CD4-positive, alpha-beta memory T cell (primary cell): ENCODE measurements around the gene UBL3. TPM values are rescaled to one million over a fixed set of nuclear protein-coding genes. Genes with fewer than 3 reads are reported as not detected.
A peak's percentile ranks its signal among the peaks of the same experiment; 100 is the strongest.

ENCODE experiments used
- CTCF ChIA-PET: fragments of 350-600 bp; sonication (Branson Sonifier 250); formaldehyde crosslinking; loops from one replicate; lab custom pipeline; 2021; ENCODE audit warnings: inconsistent platforms; ENCODE audit not compliant: partially characterized antibody; lab: Charles Lee
- POLR2A ChIA-PET: fragments of 350-600 bp; sonication (Branson Sonifier 250); formaldehyde crosslinking; loops from one replicate; lab custom pipeline; 2021; ENCODE audit not compliant: partially characterized antibody; lab: Charles Lee
- DNase-seq, 5 donors: peaks; one replicate each; pipeline versions ENCODE4 v3.0.0 to v3.0.0-alpha.2; 2020 to 2022; ENCODE audit warnings: mixed read lengths in 1 of 5
- H3K27ac ChIP-seq: one replicate; pipeline ENCODE4 v1.7.0; 2013; ENCODE audit warnings: low read depth, low read length
- H3K27me3 ChIP-seq: 2 replicates; pipeline ENCODE4 v1.7.0; 2013; ENCODE audit warnings: mild to moderate bottlenecking, low read length, moderate library complexity; ENCODE audit not compliant: insufficient read depth
- H3K36me3 ChIP-seq: 2 replicates; pipeline ENCODE4 v1.7.0; 2013; ENCODE audit warnings: mild to moderate bottlenecking, low read length, moderate library complexity; ENCODE audit not compliant: insufficient read depth
- H3K4me1 ChIP-seq: 2 replicates; pipeline ENCODE4 v1.7.0; 2013; ENCODE audit warnings: mild to moderate bottlenecking, low read length, moderate library complexity; ENCODE audit not compliant: insufficient read depth
- H3K4me3 ChIP-seq, 2 donors: one replicate each; pipeline ENCODE4 v1.7.0; 2013; ENCODE audit warnings: low read length in 2 of 2, mild to moderate bottlenecking in 1 of 2
- H3K9me3 ChIP-seq, 2 donors: one replicate each; pipeline ENCODE4 v1.7.0; 2013; ENCODE audit warnings: low read length in 2 of 2, control low read depth in 1 of 2; ENCODE audit not compliant: control insufficient read depth in 1 of 2
- H3K27ac Mint-ChIP-seq, 7 donors: one replicate each; pipeline ENCODE4 v1.8.0; 2020 to 2021; ENCODE audit warnings: mixed read lengths in 7 of 7, mild to moderate bottlenecking in 6 of 7, inconsistent platforms in 3 of 7, moderate library complexity in 3 of 7
- H3K27me3 Mint-ChIP-seq, 2 donors: one replicate each; pipeline ENCODE4 v1.8.0; 2020 to 2021; ENCODE audit warnings: mixed read lengths in 2 of 2
- H3K36me3 Mint-ChIP-seq, 2 donors: one replicate each; pipeline ENCODE4 v1.8.0; 2020 to 2021; ENCODE audit warnings: mixed read lengths in 2 of 2, inconsistent platforms in 1 of 2, mild to moderate bottlenecking in 1 of 2
- H3K4me1 Mint-ChIP-seq, 4 donors: one replicate each; pipeline ENCODE4 v1.8.0; 2020 to 2021; ENCODE audit warnings: mixed read lengths in 4 of 4, mild to moderate bottlenecking in 1 of 4
- H3K4me3 Mint-ChIP-seq, 8 donors: one replicate each; pipeline ENCODE4 v1.8.0; 2020 to 2021; ENCODE audit warnings: mixed read lengths in 8 of 8, mild to moderate bottlenecking in 7 of 8, moderate library complexity in 6 of 8, inconsistent platforms in 3 of 8
- H3K9me3 Mint-ChIP-seq, 8 donors: one replicate each; pipeline ENCODE4 v1.8.0; 2020 to 2021; ENCODE audit warnings: mixed read lengths in 8 of 8, mild to moderate bottlenecking in 5 of 8, inconsistent platforms in 3 of 8, moderate library complexity in 1 of 8
- intact Hi-C: fragments of 100-400 bp; cut with micrococcal nuclease; formaldehyde crosslinking; loops from one replicate; pipeline ENCODE4 v1.15.1; 2023
- polyA plus RNA-seq, 2 donors: library from polyadenylated mRNA; unstranded; fragments of 300-500 nt; fragmentation: Illumina TruSeq; gene quantifications; one replicate each; pipeline ENCODE4 v1.2.3, GENCODE V29; 2021
- total RNA-seq, 2 experiments: library from RNA; stranded (reverse); gene quantifications; one replicate each; pipeline ENCODE4 v1.2.3, GENCODE V29; 2021

The UBL3 gene
- total and polyA plus RNA-seq, 4 experiments from 2014 or later = 45.7 to 47.4 (median 46.6) TPM

DNA sequence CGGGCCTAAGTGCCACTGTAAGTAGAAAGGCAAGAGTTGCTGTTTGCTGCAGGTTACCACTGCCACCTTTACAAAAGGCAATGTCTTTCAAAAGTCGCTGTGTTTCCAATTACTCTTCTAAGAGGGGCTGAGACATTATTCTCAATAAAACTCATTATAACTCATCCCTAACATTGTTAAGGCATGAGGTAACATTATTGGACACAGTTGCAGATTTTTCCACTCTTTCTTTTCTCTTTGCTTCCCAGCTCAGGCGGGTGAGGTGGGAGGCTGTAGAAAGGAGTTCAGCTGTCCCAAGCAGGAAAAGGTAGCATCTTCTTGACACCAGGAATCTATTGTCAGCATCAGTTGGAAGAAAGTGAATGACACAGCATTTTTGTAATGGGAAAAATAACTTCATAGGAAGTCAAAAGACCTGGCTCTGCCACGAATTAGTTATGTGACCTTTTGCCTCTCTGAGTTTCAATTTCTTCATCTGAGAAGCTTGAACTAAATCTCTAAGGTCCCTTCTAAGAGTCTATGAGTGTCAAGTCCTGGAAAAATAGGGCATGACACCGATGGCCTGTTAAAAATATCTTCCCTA lies 2.1 kb upstream of the UBL3 start:
- H3K4me3 ChIP-seq = no peak overlapping the region
- H3K4me1 ChIP-seq = peaks cover 7% of the 10 kb centered on the region
- H3K27me3 Mint-ChIP-seq = no peaks in the 10 kb centered on the region
- peaks cover 0 to 5% (median 0%) of the 10 kb centered on the region in 8 donors for H3K9me3 Mint-ChIP-seq
- no peaks in the 10 kb centered on the region for H3K9me3 ChIP-seq
- ChIA-PET POLR2A (interaction anchor here (6.3 to 8.5 kb wide), 2 partner anchors 51 to 84 kb away, joined by 43 to 263 read pairs; no protein-coding TSS in a partner anchor), CTCF (interaction anchor here (13.9 to 20.0 kb wide), 2 partner anchors 84 to 260 kb away, joined by 155 to 315 read pairs; no protein-coding TSS in a partner anchor)
- H3K4me3 Mint-ChIP-seq = no peak overlapping the region
- no peaks in the 10 kb centered on the region for H3K36me3 ChIP-seq
- no peak for DNase-seq
- H3K27ac ChIP-seq = no peak overlapping the region
- H3K27ac Mint-ChIP-seq = peak overlapping the region in 1 of 7 donors; percentile 97
- intact Hi-C loops = loop anchor here (5.0 kb wide), 1 partner anchor 1310 kb away; the partner anchor contains the start of gene HSPH1
- H3K4me1 Mint-ChIP-seq = peaks cover 7 to 21% (median 10%) of the 10 kb centered on the region in 4 donors
- H3K36me3 Mint-ChIP-seq = peaks cover 0 to 18% of the 10 kb centered on the region in 2 donors
- H3K27me3 ChIP-seq = no peaks in the 10 kb centered on the region

DNA sequence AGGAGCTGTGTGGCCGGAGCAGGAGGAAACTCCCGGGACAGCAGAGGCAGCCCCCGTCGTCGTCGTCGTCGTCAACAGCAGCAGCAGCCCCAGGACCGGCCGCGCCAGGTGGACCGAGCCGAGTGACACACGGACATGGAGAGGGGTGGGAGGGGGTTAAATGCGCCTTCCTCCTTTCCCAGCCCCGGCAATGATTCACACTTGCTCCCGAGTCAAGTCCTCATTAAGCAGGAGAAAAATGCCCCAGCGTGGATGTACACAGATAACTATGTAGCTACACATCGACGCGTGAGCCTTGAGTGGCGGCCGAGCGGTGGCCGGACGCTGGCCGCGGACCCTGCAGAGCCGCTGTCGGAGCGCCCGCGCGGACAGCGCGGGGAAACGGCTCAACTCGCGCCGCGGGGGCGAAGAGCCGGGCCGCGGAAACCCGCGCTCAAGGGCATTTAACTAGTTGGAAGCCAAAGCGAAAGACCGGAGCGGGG lies 645 bp downstream of the UBL3 start:
- DNase-seq = peak in 1 of 5 donors; percentile 49
- Histone ChIP-seq H3K4me3 (peak overlapping the region; percentile 85 to 93), H3K27ac (peak overlapping the region; percentile 94), H3K36me3 (no peaks in the 10 kb centered on the region), H3K9me3 (no peaks in the 10 kb centered on the region), H3K27me3 (no peaks in the 10 kb centered on the region), H3K4me1 (peaks cover 34% of the 10 kb centered on the region)
- Mint-ChIP-seq H3K27me3 (no peaks in the 10 kb centered on the region), H3K27ac (peak overlapping the region; percentile 85 to 97 (median 95)), H3K9me3 (peaks cover 0 to 5% (median 0%) of the 10 kb centered on the region in 8 donors), H3K36me3 (peaks cover 0 to 19% of the 10 kb centered on the region in 2 donors), H3K4me3 (peak overlapping the region; percentile 93 to 98 (median 95)), H3K4me1 (peaks cover 19 to 45% (median 29%) of the 10 kb centered on the region in 4 donors)
- POLR2A ChIA-PET = interaction anchor here (0.8 to 8.7 kb wide), 33 partner anchors 8 to 889 kb away, joined by 3 to 263 read pairs (median 4); partner anchors contain the start of genes HMGB1 and USPL1
- intact Hi-C loops = loop anchor here (1.0 to 10.0 kb wide), 10 partner anchors 53 to 1313 kb away; partner anchors contain the start of genes HMGB1, HSPH1, SLC7A1 and USPL1
- CTCF ChIA-PET = interaction anchor here (1.0 to 20.0 kb wide), 16 partner anchors 8 to 342 kb away, joined by 3 to 315 read pairs (median 4); no protein-coding TSS in a partner anchor

DNA sequence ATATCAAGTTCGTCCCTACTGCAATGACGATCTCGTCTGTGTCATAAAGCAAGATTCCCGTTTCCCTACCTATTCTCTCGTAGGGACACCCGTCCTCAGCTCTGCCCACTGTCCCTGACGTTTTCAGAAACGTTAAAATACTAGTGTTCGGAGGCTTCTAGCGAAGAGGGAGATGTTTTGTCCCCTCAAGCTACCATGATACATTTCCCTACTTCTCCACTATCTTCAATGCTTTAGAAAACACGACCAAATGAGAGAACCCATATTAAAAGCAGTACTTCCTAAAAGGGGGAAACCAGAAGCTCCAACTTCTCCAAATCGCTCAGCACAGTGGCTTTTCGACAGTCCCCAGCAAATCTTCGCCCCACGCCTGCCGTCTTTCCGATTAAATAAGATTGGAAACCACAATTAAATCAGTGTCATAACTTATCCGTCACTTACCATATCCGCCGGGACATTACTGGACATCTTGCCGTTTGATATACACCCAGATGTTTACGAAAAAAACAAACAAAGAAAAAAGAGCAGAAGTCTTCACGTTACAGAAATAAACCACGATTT lies 1.3 kb downstream of the UBL3 start:
- peaks cover 19 to 49% (median 30%) of the 10 kb centered on the region in 4 donors for H3K4me1 Mint-ChIP-seq
- Histone ChIP-seq H3K36me3 (no peaks in the 10 kb centered on the region), H3K9me3 (no peaks in the 10 kb centered on the region), H3K4me3 (peak overlapping the region; percentile 85 to 93), H3K27ac (peak overlapping the region; percentile 94), H3K4me1 (peaks cover 40% of the 10 kb centered on the region), H3K27me3 (no peaks in the 10 kb centered on the region)
- POLR2A ChIA-PET = interaction anchor here (0.6 to 8.7 kb wide), 23 partner anchors 12 to 768 kb away, joined by 3 to 263 read pairs (median 4); partner anchors contain the start of genes HMGB1 and USPL1
- peaks cover 0 to 19% of the 10 kb centered on the region in 2 donors for H3K36me3 Mint-ChIP-seq
- peaks cover 0 to 5% (median 0%) of the 10 kb centered on the region in 8 donors for H3K9me3 Mint-ChIP-seq
- H3K27ac Mint-ChIP-seq = peak overlapping the region; percentile 85 to 97 (median 95)
- no peaks in the 10 kb centered on the region for H3K27me3 Mint-ChIP-seq
- H3K4me3 Mint-ChIP-seq = peak overlapping the region; percentile 93 to 98 (median 95)
- DNase-seq = peak; percentile 43 to 64 (median 57)
- intact Hi-C loops = loop anchor here (1.0 to 10.0 kb wide), 4 partner anchors 73 to 726 kb away; partner anchors contain the start of gene SLC7A1
- CTCF ChIA-PET = interaction anchor here (1.0 to 20.0 kb wide), 12 partner anchors 9 to 297 kb away, joined by 3 to 315 read pairs (median 5); no protein-coding TSS in a partner anchor

DNA sequence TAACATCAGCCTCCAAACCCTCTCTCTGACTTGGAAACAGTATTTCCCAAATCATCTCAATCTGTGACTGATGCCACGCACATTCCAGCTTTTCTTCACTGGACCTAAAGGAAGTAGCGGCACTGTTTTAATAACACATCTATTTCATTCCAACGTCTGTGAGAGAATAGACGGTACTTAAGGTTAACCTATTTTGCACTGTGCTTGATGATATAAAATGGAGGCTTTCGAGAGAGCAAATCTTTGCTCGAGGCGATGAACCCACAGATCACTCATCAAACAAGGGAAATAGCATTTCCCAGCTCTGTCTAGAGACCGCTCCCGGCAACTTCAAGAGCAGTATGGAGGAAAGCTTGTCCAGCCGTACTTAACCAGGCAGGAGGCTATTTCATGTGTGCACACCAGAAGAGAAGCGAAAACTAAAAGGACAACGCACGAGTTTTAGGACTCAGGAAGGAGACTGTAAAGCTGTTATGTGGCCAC lies 2.9 kb downstream of the UBL3 start:
- Histone ChIP-seq H3K4me3 (peak overlapping the region; percentile 58 to 74), H3K36me3 (no peaks in the 10 kb centered on the region), H3K27ac (peak overlapping the region; percentile 53), H3K9me3 (no peaks in the 10 kb centered on the region), H3K4me1 (peaks cover 54% of the 10 kb centered on the region), H3K27me3 (no peaks in the 10 kb centered on the region)
- Mint-ChIP-seq H3K4me3 (peak overlapping the region; percentile 88 to 99 (median 96)), H3K36me3 (peaks cover 0 to 19% of the 10 kb centered on the region in 2 donors), H3K27ac (peak overlapping the region; percentile 39 to 95 (median 91)), H3K4me1 (peaks cover 27 to 62% (median 39%) of the 10 kb centered on the region in 4 donors), H3K27me3 (no peaks in the 10 kb centered on the region), H3K9me3 (peaks cover 0 to 5% (median 0%) of the 10 kb centered on the region in 8 donors)
- DNase-seq = peak in 2 of 5 donors; percentile 8 to 17
- ChIA-PET CTCF (interaction anchor here (1.1 to 20.0 kb wide), 5 partner anchors 10 to 285 kb away, joined by 3 to 315 read pairs (median 87); no protein-coding TSS in a partner anchor), POLR2A (interaction anchor here (0.5 to 8.7 kb wide), 10 partner anchors 17 to 1017 kb away, joined by 3 to 263 read pairs (median 8); partner anchors contain the start of gene USPL1)
- intact Hi-C loops = loop anchor here (5.0 to 10.0 kb wide), 2 partner anchors 75 to 727 kb away; no protein-coding TSS in a partner anchor

DNA sequence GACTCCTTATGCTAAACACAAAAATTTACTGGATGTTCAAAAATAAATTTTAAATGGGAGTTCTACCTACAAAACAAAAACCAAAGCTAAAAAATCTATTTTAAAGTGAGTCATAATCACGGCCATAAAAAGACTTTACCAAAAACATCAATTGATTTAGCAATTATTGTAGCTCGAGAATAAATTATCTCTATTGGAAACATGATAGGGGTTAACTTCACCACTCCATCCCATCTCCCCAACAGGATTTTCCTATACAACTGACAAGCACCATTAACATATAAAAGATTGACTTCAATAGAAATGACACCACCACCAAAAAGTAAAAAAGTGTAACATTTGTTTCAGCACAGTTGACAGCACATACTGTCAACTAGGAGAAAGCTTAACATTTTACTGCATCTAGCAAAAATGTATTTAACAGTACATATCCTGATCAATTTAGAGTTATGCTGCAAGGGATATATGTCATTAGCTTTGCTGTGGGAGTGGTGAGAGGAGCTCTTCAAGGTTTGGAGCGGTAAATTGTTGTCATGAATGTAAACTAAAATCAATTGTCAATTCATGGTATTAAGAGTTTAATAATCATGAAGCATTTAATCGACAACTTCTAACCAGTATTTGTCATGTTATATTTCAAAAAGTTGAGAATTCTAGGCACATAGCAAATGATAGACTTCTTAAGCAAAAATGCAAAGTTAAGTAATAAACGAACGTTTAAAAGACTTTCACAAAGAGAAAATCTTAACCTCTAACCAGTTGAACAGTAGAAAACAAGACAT lies 3.8 kb downstream of the UBL3 start:
- peaks cover 33 to 71% (median 46%) of the 10 kb centered on the region in 4 donors for H3K4me1 Mint-ChIP-seq

More for the DNA sequence above, 3.8 kb downstream of the UBL3 start:
- Histone ChIP-seq H3K36me3 (no peaks in the 10 kb centered on the region), H3K27me3 (no peaks in the 10 kb centered on the region), H3K4me3 (peak overlapping the region; percentile 58 to 74), H3K9me3 (no peaks in the 10 kb centered on the region), H3K4me1 (peaks cover 61% of the 10 kb centered on the region), H3K27ac (no peak overlapping the region)
- POLR2A ChIA-PET = interaction anchor here (0.7 to 8.7 kb wide), 7 partner anchors 18 to 267 kb away, joined by 3 to 263 read pairs (median 37); no protein-coding TSS in a partner anchor
- DNase-seq = no peak
- peak overlapping the region; percentile 88 to 99 (median 96) for H3K4me3 Mint-ChIP-seq
- H3K9me3 Mint-ChIP-seq = peaks cover 0 to 5% (median 0%) of the 10 kb centered on the region in 8 donors
- H3K27ac Mint-ChIP-seq = peak overlapping the region in 6 of 7 donors; percentile 55 to 95 (median 92)
- H3K27me3 Mint-ChIP-seq = no peaks in the 10 kb centered on the region
- CTCF ChIA-PET = interaction anchor here (1.1 to 20.0 kb wide), 11 partner anchors 22 to 339 kb away, joined by 3 to 315 read pairs (median 6); no protein-coding TSS in a partner anchor
- peaks cover 0 to 19% of the 10 kb centered on the region in 2 donors for H3K36me3 Mint-ChIP-seq
- intact Hi-C loops = loop anchor here (5.0 to 10.0 kb wide), 2 partner anchors 76 to 728 kb away; no protein-coding TSS in a partner anchor
